ENCODE data around the gene KRTCAP2.

DNA sequence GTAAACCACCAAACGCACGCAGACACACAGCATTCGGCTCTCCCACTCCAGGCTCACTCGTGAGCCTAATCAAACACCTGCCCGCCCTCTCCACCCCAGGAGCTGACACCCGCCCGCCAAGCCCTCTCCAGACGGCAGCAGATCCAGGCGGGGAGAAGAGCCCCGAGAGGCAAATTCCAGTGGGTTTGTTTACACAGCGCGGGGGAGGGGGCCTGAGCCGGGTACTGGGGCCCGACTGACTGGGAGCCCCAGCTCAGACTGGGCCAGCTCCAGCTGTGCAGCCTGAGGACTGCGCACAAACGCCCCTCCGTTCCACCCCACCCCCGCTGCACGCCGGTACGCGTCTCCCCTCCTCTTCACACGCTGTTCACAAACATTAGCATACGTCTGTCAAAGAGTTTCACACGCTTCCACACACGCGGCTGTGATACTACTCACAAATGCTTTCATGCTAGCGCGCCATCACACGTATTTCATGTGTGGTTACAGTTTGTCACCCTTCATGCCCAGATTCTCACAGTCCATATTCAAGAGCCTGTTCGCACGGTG, 46.5 kb downstream of the KRTCAP2 start:
- TF ChIP-seq, protein P1, sequence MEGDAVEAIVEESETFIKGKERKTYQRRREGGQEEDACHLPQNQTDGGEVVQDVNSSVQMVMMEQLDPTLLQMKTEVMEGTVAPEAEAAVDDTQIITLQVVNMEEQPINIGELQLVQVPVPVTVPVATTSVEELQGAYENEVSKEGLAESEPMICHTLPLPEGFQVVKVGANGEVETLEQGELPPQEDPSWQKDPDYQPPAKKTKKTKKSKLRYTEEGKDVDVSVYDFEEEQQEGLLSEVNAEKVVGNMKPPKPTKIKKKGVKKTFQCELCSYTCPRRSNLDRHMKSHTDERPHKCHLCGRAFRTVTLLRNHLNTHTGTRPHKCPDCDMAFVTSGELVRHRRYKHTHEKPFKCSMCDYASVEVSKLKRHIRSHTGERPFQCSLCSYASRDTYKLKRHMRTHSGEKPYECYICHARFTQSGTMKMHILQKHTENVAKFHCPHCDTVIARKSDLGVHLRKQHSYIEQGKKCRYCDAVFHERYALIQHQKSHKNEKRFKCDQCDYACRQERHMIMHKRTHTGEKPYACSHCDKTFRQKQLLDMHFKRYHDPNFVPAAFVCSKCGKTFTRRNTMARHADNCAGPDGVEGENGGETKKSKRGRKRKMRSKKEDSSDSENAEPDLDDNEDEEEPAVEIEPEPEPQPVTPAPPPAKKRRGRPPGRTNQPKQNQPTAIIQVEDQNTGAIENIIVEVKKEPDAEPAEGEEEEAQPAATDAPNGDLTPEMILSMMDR (IDR thresholded peaks at IDR 0.05) = no peak
- TF ChIP-seq POLR2A (IDR thresholded peaks at IDR 0.05) (no peak), EP300 (IDR thresholded peaks at IDR 0.05) (no peak)
